ENCODE measurements around the gene GRM7. TPM values are rescaled to one million over a fixed set of nuclear protein-coding genes. Genes with fewer than 3 reads are reported as not detected.

GRM7 gene
- total RNA-seq, 2 donors from 2014 or later: 0.96 to 1.5 TPM

- Histone ChIP-seq H3K4me1 (replicated peaks) (no peaks in the 10 kb centered on the region), H3K27me3 (replicated peaks; ENCODE audit: insufficient read depth) (no peaks in the 10 kb centered on the region), H3K4me3 (no peak overlapping the region), H3K36me3 (no peaks in the 10 kb centered on the region), H3K27ac (no peak overlapping the region), H3K9me3 (no peaks in the 10 kb centered on the region)
- TF ChIP-seq POLR2A (IDR thresholded peaks at IDR 0.05): no peak
- no peak for DNase-seq (ENCODE audit: low spot score)
- intact Hi-C loops (cut with DNase I): no loop called here
- 56% methylated on average over 4 of the region's 4 CpGs for WGBS
Measured at GRCh38 chr3:7754653-7755441, 893.9 kb downstream of the GRM7 start.

- no peaks in the 10 kb centered on the region for H3K4me1 ChIP-seq (replicated peaks)
- no peaks in the 10 kb centered on the region for H3K36me3 ChIP-seq
- DNase-seq (ENCODE audit: low spot score): no peak
- H3K27me3 ChIP-seq (replicated peaks; ENCODE audit: insufficient read depth): no peaks in the 10 kb centered on the region
- H3K4me3 ChIP-seq: no peak overlapping the region
- no peak overlapping the region for H3K27ac ChIP-seq
- H3K9me3 ChIP-seq: no peaks in the 10 kb centered on the region
- intact Hi-C loops (cut with DNase I): no loop called here
- WGBS: 91% methylated on average over 7 of the region's 7 CpGs
- no peak for TF ChIP-seq POLR2A (IDR thresholded peaks at IDR 0.05)
- TF ChIP-seq, protein P1, sequence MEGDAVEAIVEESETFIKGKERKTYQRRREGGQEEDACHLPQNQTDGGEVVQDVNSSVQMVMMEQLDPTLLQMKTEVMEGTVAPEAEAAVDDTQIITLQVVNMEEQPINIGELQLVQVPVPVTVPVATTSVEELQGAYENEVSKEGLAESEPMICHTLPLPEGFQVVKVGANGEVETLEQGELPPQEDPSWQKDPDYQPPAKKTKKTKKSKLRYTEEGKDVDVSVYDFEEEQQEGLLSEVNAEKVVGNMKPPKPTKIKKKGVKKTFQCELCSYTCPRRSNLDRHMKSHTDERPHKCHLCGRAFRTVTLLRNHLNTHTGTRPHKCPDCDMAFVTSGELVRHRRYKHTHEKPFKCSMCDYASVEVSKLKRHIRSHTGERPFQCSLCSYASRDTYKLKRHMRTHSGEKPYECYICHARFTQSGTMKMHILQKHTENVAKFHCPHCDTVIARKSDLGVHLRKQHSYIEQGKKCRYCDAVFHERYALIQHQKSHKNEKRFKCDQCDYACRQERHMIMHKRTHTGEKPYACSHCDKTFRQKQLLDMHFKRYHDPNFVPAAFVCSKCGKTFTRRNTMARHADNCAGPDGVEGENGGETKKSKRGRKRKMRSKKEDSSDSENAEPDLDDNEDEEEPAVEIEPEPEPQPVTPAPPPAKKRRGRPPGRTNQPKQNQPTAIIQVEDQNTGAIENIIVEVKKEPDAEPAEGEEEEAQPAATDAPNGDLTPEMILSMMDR (IDR thresholded peaks at IDR 0.05): no peak
- TF ChIP-seq POLR2AphosphoS5 (IDR thresholded peaks at IDR 0.05): no peak
Measured at GRCh38 chr3:7759630-7760029, 898.7 kb downstream of the GRM7 start.

DNA sequence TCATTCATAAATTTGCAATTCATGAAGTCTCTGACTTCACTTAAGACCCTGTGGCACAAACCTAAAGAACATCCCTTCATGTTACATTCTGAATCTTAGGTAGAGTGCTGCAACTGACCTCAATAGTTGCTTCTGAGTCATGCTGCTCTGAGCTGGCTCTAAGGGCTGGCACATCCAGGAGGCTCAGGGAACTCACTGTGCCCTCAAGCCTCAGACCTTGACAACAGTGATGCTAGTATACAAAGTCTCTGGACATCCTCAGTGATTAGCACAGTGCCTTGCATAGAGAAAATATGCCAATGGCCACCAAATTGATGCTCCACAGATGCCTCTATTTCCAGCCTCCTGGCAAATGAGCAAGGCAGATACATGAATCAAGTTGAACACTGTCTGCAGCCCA lies 899.8 kb downstream of the GRM7 start:
- no peaks in the 10 kb centered on the region for H3K4me1 ChIP-seq (replicated peaks)
- no peak for DNase-seq (ENCODE audit: low spot score)
- H3K9me3 ChIP-seq: no peaks in the 10 kb centered on the region
- no peaks in the 10 kb centered on the region for H3K36me3 ChIP-seq
- TF ChIP-seq, protein P1 (IDR thresholded peaks at IDR 0.05): no peak
- TF ChIP-seq POLR2A (IDR thresholded peaks at IDR 0.05) (no peak), POLR2AphosphoS5 (IDR thresholded peaks at IDR 0.05) (no peak)
- no peak overlapping the region for H3K4me3 ChIP-seq
- no peaks in the 10 kb centered on the region for H3K27me3 ChIP-seq (replicated peaks; ENCODE audit: insufficient read depth)
- intact Hi-C loops (cut with DNase I): no loop called here
- H3K27ac ChIP-seq: no peak overlapping the region

DNA sequence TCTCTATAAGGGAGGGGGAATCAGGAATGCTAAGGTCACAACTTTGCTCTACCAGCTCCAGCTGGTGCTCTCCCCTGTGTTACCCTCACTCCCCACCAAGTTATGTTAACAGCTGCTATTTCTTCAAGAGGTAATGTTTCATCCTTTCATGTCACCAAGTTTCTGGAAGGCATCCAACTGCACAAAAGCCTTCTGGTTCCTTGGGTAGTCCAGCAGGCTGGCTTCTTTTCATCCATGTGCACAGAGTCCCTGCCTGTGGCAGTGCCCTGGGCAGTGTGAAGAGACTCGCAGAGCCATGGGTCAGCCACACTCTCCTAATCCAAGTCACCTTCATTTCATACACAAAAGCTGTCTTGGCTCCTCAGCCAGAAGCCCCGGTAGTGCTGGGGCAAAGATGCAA lies 903.2 kb downstream of the GRM7 start:
- no peaks in the 10 kb centered on the region for H3K4me1 ChIP-seq (replicated peaks)
- H3K4me3 ChIP-seq: no peak overlapping the region
- no peaks in the 10 kb centered on the region for H3K27me3 ChIP-seq (replicated peaks; ENCODE audit: insufficient read depth)
- TF ChIP-seq POLR2AphosphoS5 (IDR thresholded peaks at IDR 0.05) (no peak), POLR2A (IDR thresholded peaks at IDR 0.05) (no peak)
- TF ChIP-seq, protein P1 (IDR thresholded peaks at IDR 0.05): no peak
- no peak overlapping the region for H3K27ac ChIP-seq
- no peaks in the 10 kb centered on the region for H3K9me3 ChIP-seq
- intact Hi-C loops (cut with DNase I): no loop called here
- 75% methylated on average over 2 of the region's 2 CpGs for WGBS
- H3K36me3 ChIP-seq: no peaks in the 10 kb centered on the region
- no peak for DNase-seq (ENCODE audit: low spot score)

- Histone ChIP-seq H3K27ac (no peak overlapping the region), H3K36me3 (no peaks in the 10 kb centered on the region), H3K4me1 (replicated peaks) (no peaks in the 10 kb centered on the region), H3K27me3 (replicated peaks; ENCODE audit: insufficient read depth) (no peaks in the 10 kb centered on the region), H3K9me3 (no peaks in the 10 kb centered on the region), H3K4me3 (no peak overlapping the region)
- TF ChIP-seq, protein P1 (IDR thresholded peaks at IDR 0.05): no peak
- no peak for TF ChIP-seq POLR2A (IDR thresholded peaks at IDR 0.05)
- TF ChIP-seq POLR2AphosphoS5 (IDR thresholded peaks at IDR 0.05): no peak
- intact Hi-C loops (cut with DNase I): no loop called here
- WGBS: 79% methylated on average over 4 of the region's 4 CpGs
- DNase-seq (ENCODE audit: low spot score): no peak
Measured at GRCh38 chr3:7766530-7766929, 905.6 kb downstream of the GRM7 start.
